Measurements from ENCODE around the gene MMP14.
"Not testable (repeated sequence)": the region's sequence is repeated elsewhere in the genome, so short reads cannot be mapped to it uniquely, and the experiment has no call there.

MMP14 gene

DNA sequence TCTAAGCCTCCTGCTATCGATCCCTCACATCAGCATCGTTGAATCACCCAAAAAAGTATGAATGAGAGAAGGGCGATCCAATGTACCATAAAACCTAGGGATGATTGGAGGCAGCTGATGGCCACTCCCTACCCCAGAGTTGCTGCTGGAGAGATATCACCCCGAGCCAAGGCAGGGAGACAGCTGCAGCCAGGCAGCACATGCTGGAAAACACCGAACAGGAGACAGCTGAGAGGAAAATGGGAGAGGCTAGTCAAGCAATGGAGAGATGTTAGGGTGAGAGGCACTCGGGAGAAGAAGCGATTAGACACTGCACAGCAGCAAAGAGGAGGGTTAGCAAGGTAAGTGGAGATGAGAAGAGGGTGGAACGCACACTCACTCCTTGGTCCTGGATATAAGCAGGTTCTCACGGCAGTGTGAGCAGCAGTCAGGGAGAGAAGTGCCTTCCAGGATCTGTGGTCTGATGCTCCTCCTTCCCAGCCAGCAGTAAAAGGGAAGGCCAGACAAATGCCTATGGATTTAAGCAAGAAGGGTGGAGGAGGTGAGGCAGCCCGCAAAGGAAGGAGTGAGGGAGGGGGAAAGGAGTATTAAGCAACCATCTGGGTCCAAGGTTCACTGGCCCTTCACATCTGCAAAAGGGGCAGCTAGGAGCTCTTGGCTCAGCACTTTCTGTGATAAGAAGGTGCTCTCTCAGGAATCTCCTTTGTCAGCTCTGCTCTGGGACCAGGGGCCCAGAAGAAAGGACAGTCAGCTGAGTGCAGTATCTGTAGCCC is 21.3 kb upstream of the MMP14 start, which contains the start of gene SLC7A7:
Gene SLC7A7 (minus strand): TSS at position 495 of the 773 bp plus-strand sequence. CDS start 2,037 bp downstream, outside the sequence.
- DNase-seq: no peak

GRCh38 chr14:22819151-22819988 is 17.0 kb upstream of the MMP14 start:
- no peak for DNase-seq

DNA sequence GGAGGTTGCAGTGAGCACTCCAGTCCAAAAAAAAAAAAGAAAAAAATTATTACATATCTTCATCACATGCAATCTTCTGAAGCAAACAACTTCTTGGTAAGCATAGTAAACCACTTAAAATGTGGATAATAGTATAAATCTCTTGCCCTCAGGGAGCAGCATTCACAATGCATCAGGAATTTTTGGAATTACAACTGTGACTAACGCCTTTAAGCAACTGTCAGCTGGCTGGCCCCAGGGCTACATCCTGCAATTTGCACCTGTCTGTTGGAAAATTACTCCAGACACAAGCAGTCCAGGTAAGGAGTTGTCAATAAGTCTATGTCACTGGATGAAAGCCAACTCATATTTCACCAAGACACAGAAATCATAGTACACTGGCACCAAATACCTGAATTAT is 15.7 kb upstream of the MMP14 start:
- no peak for DNase-seq

GRCh38 chr14:22821193-22822015 is 15.0 kb upstream of the MMP14 start:
- no peak for DNase-seq

DNA sequence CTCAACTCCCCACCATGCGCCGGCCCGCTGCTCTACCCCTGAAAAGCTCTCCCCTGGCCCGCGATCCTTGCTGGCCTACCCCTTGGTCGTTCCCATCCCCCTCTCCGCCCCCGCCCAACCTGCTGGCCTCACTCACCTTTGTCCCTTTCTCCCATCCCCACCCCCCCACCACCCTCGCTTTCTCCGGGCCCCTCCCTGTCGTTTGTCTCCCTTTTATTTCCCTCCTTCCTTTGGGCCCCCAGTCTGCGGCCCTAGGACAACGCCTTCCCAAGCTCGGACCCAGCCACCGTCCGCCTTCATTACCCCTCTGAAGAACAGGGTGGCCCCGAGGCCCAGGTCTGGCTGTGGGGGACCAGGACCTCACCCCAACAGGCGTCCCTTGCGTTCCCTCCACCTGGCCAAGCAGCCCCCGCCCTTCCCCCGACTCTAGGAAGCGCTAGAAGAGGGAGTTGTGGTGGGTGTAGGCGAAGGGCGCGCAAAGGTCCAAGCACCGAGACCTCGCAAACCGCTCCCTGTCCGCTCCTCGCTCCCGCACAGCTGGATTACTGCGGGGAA is 14.3 kb upstream of the MMP14 start:
- DNase-seq: no peak

- peak; percentile 56 for DNase-seq
Measured at GRCh38 chr14:22822571-22823098, 13.8 kb upstream of the MMP14 start.

DNA sequence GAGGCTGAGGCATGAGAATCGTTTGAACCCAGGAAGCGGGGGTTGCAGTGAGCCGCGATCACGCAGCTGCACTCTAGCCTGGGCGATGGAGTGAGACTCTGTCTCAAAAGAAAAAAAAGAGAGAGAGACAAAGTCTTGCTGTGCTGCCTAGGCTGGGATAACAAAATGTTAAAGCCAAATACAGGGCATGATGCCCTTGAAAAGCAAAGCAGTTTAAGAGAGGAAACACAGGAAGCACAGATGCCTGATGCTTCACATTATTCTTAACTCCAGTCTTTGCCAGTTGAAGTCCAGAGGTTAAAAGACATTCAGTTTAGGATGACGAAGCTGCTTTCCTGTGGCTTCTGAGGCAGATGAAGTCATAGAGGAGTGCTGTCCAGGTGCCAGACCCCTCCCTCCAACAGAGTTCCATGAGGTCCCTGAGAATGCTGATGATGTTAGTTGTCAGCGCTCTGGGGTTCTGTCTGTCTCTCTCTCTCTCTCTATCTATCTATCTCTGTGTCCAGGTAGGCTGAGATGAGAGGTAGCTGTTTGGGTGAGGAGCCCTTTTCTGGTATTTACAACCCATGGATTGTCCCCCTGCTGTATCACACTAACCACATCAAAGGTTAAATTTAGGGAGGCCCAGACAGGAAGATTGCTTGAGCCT is 11.6 kb upstream of the MMP14 start:
- DNase-seq: no peak

DNA sequence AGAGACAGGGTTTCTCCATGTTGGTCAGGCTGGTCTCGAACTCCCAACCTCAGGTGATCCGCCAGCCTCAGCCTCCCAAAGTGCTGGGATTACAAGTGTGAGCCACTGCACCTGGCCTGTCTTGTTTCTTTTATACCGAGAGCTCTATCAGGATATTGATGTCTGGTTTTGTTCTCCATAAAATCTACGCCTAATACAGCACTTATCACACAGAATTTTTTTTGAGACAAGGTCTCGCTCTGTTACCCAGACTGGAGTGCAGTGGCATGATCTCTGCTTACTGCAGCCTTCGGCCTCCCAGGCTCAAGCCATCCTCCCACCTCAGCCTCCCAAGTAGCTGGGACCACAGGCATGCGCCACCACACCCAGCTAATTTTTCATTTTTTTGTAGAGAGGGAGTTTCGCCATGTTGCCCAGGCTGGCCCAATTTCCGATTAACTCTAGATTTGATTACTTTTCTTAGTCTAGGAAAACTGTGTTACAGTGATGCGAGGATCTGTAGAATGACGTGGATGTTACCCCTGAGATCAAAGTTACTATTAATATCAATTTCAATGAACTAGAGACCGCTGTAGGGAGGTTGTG is 7.2 kb upstream of the MMP14 start:
- not testable (repeated sequence) for DNase-seq

DNA sequence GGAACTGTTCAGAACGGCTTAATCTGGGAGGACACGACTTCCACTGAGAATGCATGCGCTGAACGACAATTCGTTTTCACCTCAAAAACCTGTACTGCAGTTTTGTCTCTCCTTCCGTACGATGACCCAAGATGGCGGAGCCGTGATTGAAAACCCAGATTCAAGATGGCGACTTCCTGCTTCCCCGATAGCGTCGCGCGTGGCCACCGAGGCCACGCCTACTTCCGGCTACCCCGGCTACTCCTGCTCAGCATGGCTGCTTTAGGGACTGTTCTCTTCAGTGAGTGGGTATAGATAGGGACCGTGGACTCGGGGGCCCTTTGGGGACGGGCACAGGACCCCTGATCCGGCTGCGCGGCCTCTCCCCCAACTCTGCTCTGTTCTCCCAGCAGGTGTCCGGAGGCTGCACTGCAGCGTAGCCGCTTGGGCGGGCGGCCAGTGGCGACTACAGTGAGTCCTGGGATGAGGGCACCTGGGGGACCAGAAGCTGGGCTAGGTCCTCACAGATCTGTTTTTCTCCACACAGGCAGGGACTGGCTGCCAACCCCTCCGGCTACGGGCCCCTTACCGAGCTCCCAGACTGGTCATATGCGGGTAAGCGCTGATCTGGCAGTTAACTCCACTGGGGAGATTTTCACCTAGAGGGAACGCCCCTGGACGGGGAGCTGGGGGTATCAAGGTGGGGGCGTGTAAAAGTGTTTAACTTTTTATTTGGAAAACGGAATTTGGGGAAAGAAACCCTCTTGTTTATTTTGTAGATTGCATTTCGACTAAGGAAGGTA is 6.5 kb upstream of the MMP14 start, which contains the start of gene MRPL52:
Gene MRPL52 (plus strand): TSS at position 227 of the 782 bp plus-strand sequence. CDS start 26 bp downstream, at position 253.
- DNase-seq: peak; percentile 82

- no peak for DNase-seq
Measured at GRCh38 chr14:22830443-22831010, 5.9 kb upstream of the MMP14 start.

DNA sequence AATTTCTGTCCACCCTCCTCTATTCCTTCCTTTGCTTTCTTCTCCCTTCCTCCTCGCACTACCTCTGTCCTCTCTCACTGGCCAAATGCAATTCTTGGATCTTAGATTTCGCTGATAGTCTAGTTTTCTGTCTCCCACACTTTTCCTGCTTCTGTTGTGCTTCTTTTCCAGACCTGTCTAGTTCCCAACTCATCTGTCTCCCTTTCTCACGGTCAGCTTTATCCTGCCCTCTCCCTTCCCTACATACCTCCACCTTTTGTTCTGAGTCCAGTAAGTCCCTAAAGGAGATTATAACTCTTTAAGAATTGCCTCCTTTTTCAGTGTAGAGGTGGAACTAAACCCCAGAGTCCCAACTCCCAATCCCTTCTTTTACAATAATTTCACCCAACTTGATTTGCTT is 880 bp upstream of the MMP14 start:
- DNase-seq: no peak

GRCh38 chr14:22837114-22837749 is 847 bp downstream of the MMP14 start:
- no peak for DNase-seq

GRCh38 chr14:22837750-22838538 is 1.6 kb downstream of the MMP14 start:
- no peak for DNase-seq

DNA sequence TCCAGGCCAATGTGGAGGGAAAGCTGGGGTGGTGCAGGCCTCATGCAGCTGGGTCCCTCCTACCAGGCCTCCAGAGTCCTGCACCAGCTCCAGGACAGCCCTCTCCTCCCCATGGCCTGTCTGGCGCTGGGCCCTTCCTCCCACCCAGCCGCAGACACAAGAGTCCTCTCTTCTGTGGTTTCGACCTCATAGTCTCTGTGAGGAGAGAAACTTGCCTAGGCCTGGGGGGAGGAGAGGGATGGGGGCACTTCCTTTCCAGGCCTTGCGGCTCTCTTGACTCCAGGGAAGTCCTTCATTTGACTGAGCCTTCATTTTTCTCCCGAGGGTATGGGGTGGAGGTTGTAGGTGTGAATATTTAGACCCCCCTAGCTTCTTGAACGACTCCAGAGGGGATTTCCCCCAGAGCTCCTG is 2.3 kb downstream of the MMP14 start:
- DNase-seq: no peak

DNA sequence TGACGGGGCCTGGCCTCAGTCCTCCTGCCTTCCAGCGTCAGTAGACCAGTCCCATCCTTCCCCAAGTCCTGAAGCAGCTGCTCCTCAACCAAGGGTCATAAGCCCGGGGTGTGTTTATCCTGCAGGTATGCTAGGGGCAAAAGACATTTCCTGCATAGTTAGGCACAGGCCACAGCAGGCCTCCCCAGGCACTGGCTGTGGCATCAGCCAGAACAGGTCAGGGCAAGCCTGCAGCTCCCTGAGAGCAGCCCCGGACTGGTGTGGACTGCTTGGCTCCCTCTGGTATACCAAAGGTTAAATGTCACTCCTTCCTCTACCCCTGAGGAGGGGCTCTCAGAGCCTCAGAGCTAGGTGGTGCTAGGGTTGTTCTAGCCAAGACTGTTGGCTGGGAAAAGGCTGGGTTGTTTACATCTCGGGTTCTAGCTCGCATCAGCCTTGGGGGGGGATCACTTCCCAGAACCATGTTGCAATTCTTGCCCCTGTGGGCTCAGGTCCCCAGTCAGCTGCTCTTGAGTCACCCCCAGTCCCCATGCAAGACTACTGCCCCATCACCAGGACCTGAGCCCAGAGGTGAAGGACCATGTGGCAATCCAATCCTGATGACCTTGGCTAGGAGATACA is 2.9 kb downstream of the MMP14 start:
- DNase-seq: no peak

GRCh38 chr14:22841311-22841710 is 4.9 kb downstream of the MMP14 start:
- no peak for DNase-seq

DNA sequence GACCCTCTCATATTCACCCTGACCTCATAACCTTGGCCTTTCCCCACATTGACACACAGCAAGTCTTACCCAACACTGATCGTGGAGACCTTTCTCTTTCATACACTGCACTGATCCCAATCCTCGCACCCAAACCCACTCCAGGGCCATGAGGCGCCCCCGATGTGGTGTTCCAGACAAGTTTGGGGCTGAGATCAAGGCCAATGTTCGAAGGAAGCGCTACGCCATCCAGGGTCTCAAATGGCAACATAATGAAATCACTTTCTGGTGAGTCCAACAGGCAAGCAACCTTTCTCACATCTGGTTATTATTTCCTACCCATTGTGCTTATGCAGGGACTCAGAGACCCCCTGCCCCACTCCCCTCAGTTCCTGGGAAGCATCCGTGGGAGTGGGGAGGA is 5.4 kb downstream of the MMP14 start:
- DNase-seq: no peak
